GM12872 (cell line): Measurements from ENCODE around the gene TM9SF4.

Experiments used
- TF ChIP-seq, protein P1 (sequence below): IDR thresholded peaks from 3 replicates; pipeline ENCODE4 v1.5.1; 2011; ENCODE audit warnings: low read depth, mild to moderate bottlenecking, low read length, moderate library complexity; ENCODE audit not compliant: insufficient read depth

TM9SF4 gene

DNA sequence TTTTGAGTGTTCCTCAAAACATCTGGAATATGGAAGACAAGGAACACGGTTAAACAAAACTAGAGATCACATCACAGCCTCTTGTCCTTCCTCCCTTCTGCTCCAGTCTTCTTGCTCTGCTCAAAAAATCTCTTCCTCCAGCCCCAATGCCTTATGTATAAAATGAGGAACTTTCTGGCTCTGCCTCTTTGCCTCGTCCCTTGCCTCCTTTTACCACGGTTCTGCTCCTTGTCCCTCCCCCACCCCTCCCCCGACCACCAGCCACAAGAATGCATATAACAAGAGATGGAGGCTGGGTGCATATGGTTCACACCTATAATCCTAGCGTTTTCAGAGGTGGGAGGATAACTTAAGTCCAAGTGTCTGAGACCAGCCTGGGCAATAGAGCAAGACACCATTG lies 54.4 kb downstream of the TM9SF4 start:
- TF ChIP-seq, protein P1, sequence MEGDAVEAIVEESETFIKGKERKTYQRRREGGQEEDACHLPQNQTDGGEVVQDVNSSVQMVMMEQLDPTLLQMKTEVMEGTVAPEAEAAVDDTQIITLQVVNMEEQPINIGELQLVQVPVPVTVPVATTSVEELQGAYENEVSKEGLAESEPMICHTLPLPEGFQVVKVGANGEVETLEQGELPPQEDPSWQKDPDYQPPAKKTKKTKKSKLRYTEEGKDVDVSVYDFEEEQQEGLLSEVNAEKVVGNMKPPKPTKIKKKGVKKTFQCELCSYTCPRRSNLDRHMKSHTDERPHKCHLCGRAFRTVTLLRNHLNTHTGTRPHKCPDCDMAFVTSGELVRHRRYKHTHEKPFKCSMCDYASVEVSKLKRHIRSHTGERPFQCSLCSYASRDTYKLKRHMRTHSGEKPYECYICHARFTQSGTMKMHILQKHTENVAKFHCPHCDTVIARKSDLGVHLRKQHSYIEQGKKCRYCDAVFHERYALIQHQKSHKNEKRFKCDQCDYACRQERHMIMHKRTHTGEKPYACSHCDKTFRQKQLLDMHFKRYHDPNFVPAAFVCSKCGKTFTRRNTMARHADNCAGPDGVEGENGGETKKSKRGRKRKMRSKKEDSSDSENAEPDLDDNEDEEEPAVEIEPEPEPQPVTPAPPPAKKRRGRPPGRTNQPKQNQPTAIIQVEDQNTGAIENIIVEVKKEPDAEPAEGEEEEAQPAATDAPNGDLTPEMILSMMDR, result no peak

DNA sequence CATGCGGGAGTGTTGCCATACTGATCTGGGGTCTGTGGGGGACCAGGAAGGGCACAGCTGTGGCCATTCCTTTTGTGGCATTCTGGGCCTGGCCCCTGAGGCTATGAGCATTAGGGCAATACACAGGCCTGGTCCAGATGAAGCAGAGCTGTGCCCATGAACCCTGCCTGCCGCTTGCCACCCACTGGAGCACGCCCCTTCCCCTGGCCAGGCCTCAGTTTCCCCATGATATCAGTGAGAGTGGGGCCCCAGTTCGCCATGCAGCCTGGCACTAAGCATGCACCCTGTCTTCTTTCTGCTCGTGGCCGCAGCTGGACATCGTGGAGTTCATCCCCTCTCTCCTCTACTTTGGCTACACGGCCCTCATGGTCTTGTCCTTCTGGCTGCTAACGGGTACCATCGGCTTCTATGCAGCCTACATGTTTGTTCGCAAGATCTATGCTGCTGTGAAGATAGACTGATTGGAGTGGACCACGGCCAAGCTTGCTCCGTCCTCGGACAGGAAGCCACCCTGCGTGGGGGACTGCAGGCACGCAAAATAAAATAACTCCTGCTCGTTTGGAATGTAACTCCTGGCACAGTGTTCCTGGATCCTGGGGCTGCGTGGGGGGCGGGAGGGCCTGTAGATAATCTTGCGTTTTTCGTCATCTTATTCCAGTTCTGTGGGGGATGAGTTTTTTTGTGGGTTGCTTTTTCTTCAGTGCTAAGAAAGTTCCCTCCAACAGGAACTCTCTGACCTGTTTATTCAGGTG lies 55.6 kb downstream of the TM9SF4 start:
- TF ChIP-seq, protein P1, result no peak

DNA sequence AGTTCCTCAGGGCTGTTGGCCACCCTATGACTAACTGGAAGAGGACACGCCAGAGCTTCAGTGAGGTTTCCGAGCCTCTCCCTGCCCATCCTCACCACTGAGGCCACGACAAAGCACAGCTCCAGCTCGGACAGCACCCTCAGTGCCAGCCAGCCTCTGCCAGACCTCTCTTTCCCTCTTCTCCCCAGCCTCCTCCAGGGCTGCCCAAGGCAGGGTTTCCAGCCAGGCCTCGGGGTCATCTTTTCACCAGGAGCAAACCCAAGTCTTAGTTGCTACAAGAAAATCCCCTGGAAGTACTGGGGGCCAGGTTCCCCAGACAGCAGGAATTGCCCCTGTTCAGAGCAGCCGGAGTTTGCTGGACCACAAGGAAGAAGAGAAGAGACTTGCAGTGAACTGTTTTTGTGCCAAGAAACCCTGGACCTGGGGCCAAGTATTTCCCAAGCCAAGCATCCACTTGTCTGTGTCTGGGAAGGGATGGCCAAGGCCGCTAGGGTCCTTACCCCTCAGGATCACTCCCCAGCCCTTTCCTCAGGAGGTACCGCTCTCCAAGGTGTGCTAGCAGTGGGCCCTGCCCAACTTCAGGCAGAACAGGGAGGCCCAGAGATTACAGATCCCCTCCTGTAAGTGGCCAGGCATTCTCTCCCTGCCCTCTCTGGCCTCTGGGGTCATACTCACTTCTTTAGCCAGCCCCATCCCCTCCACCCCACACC lies 56.5 kb downstream of the TM9SF4 start:
- TF ChIP-seq, protein P1, result no peak

DNA sequence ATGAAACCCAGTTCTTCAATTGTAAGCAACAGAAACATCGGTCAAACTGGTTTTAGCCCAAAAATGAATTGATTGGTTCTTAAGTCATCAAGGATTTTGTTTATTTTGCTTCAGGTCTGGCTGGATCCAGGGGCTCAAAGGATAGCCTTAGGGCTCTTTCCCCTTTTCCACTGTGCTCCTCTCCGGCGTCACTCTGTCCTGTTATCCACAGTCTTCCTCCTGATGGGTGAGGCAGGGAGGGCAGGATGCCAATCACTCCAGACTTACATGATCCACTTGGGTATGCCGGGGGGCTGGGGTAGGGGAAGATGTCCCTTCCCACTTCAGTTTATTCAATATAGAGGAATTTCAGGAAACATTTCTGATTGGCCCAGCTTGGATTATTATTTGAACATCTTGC lies 58.0 kb downstream of the TM9SF4 start:
- TF ChIP-seq, protein P1, result no peak

DNA sequence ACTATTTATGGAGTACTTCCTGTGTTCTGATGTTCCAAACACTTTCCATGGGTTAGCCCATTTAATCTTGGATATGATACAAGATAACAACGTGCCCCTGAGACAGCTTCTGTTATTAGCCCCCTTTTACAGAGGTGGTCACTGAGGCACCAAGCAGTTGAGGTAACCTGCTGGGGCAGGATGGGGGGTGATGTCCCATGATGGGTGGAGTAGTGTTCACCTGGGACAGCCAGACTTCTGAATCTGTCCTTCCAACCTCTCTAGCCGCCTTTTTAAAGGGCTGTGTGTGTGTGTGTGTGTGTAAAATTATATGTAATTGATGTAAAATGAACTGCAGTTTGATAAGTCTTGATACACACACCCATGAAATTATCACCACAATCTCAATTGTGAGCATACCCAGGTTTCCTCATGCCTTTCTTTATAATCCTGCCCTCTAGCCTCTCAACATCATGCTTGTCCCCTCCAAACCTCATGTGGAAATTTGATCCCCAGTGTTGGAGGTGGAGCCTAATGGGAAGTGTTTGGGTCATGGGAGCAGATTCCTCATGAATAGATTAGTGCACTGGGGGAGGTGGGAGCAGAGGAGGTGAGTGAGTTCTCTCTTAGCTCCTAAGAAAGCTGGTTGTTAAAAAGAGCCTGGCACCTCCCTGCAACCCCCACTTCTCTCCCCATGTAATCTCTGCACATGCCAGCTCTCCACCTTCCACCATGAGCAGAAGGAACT lies 58.8 kb downstream of the TM9SF4 start:
- TF ChIP-seq, protein P1, result no peak

DNA sequence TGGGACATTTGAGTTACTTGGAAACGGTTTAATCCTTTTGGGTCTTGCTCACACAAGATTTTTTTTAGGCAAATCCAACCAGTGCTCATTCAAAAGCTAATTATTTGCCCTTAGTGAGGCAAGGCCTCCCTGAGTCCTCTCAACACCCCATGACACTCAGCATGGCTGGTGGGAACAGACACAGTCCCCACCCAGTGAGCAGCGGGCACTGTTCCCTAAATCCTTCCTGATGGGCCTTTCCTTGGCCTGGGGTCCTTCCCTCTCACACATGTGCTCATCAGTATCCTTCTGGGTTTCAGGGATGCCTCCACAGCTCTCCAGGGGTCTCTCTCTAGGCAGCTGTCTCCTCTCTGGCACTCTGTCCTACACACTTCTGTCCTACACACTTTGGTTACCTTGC lies 70.0 kb downstream of the TM9SF4 start:
- TF ChIP-seq, protein P1, result no peak

DNA sequence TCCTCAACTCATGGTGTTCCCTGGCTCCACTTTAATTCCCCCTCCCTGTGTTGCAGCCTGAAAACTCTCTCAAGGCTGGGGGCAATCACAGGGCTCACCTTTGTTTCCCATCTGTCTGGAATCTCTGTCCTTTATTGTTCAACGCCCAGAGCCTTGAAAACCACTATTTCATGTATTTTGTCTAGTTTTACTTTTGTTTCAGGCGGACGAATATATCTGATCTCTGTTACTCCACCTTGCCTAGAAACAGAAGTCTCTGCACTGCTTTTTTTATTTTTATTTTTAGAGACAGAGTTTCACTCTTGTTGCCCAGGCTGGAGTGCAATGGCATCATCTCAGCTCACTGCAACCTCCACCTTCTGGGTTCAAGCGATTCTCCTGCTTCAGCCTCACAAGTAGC lies 70.4 kb downstream of the TM9SF4 start:
- TF ChIP-seq, protein P1, result no peak
